HEK293 (cell line): Measurements from ENCODE around the gene HOATZ.

ENCODE experiments used
- GLIS2 ChIP-seq: fragments of 450-650 bp; formaldehyde crosslinking; IDR thresholded peaks from 2 replicates; pipeline ENCODE4 v1.5.1; 2016; ENCODE audit warnings: missing biosample characterization, missing genetic modification characterization
- HOXA7 ChIP-seq: sonication (generic); formaldehyde crosslinking; IDR thresholded peaks from 2 replicates; pipeline ENCODE4 v1.8.1; 2022; ENCODE audit warnings: missing genetic modification reagents, borderline replicate concordance
- PATZ1 ChIP-seq: fragments of 450-650 bp; formaldehyde crosslinking; IDR thresholded peaks from 2 replicates; pipeline ENCODE4 v1.5.1; 2016; ENCODE audit warnings: missing biosample characterization, missing genetic modification characterization
- PBX3 ChIP-seq: sonication (generic); formaldehyde crosslinking; IDR thresholded peaks from 2 replicates; pipeline ENCODE4 v1.8.1; 2022; ENCODE audit warnings: mild to moderate bottlenecking, moderate library complexity, missing genetic modification reagents
- REST ChIP-seq: fragments of 450-650 bp; formaldehyde crosslinking; IDR thresholded peaks from 2 replicates; pipeline ENCODE4 v1.5.1; 2016; ENCODE audit warnings: missing biosample characterization, missing genetic modification characterization
- SP3 ChIP-seq: fragments of 450-650 bp; formaldehyde crosslinking; IDR thresholded peaks from 2 replicates; pipeline ENCODE4 v1.5.1; 2016; ENCODE audit warnings: missing biosample characterization, missing genetic modification characterization
- WT1 ChIP-seq: fragments of 450-650 bp; formaldehyde crosslinking; IDR thresholded peaks from 2 replicates; pipeline ENCODE4 v1.5.1; 2016; ENCODE audit warnings: missing biosample characterization, missing genetic modification characterization
- ZBTB11 ChIP-seq: fragments of 450-650 bp; formaldehyde crosslinking; conservative IDR thresholded peaks from 2 replicates; pipeline ENCODE4 v1.5.1; 2016; ENCODE audit warnings: low read depth, missing biosample characterization, missing genetic modification characterization
- ZBTB20 ChIP-seq: fragments of 450-650 bp; formaldehyde crosslinking; IDR thresholded peaks from 2 replicates; pipeline ENCODE4 v1.5.1; 2016; ENCODE audit warnings: missing biosample characterization, missing genetic modification characterization
- ZBTB44 ChIP-seq: fragments of 450-650 bp; IDR thresholded peaks from 2 replicates; pipeline ENCODE4 v1.5.1; 2018; ENCODE audit warnings: missing biosample characterization, mild to moderate bottlenecking, missing genetic modification characterization
- ZBTB48 ChIP-seq: fragments of 450-650 bp; formaldehyde crosslinking; IDR thresholded peaks from 2 replicates; pipeline ENCODE4 v1.5.1; 2016; ENCODE audit warnings: missing biosample characterization, missing genetic modification characterization
- ZBTB8A ChIP-seq: fragments of 450-650 bp; formaldehyde crosslinking; IDR thresholded peaks from 2 replicates; pipeline ENCODE4 v1.5.1; 2016; ENCODE audit warnings: missing biosample characterization, missing genetic modification characterization
- ZNF114 ChIP-seq: fragments of 450-650 bp; formaldehyde crosslinking; IDR thresholded peaks from 2 replicates; pipeline ENCODE4 v1.5.0; 2017; ENCODE audit warnings: missing biosample characterization, missing genetic modification characterization
- ZNF19 ChIP-seq: fragments of 450-650 bp; formaldehyde crosslinking; IDR thresholded peaks from 2 replicates; pipeline ENCODE4; 2016; ENCODE audit warnings: missing biosample characterization, missing genetic modification characterization, low read depth
- ZNF202 ChIP-seq: fragments of 450-650 bp; formaldehyde crosslinking; IDR thresholded peaks from 2 replicates; pipeline ENCODE4 v1.5.1; 2016; ENCODE audit warnings: missing biosample characterization, missing genetic modification characterization, borderline replicate concordance
- ZNF280D ChIP-seq: fragments of 450-650 bp; formaldehyde crosslinking; IDR thresholded peaks from 2 replicates; pipeline ENCODE4 v1.5.1; 2016; ENCODE audit warnings: missing biosample characterization, missing genetic modification characterization
- ZNF530 ChIP-seq: fragments of 450-650 bp; formaldehyde crosslinking; IDR thresholded peaks from 2 replicates; pipeline ENCODE4 v1.5.1; 2016; ENCODE audit warnings: low read depth, missing biosample characterization, missing genetic modification characterization
- ZNF580 ChIP-seq: fragments of 450-650 bp; formaldehyde crosslinking; IDR thresholded peaks from 2 replicates; pipeline ENCODE4 v1.5.1; 2016; ENCODE audit warnings: missing biosample characterization, missing genetic modification characterization
- ZNF664 ChIP-seq: fragments of 450-650 bp; formaldehyde crosslinking; IDR thresholded peaks from 2 replicates; pipeline ENCODE4 v1.5.1; 2016; ENCODE audit warnings: missing biosample characterization, missing genetic modification characterization
- ZNF677 ChIP-seq: fragments of 450-650 bp; IDR thresholded peaks from 2 replicates; pipeline ENCODE4 v1.5.0; 2018; ENCODE audit warnings: missing biosample characterization, mild to moderate bottlenecking, missing genetic modification characterization, moderate library complexity
- ZNF692 ChIP-seq: fragments of 450-650 bp; formaldehyde crosslinking; IDR thresholded peaks from 2 replicates; pipeline ENCODE4 v1.5.1; 2016; ENCODE audit warnings: missing biosample characterization, missing genetic modification characterization

Gene HOATZ

GRCh38 chr11:111540114-111540936 is 25.7 kb downstream of the HOATZ start, which contains the start of gene LAYN (continued):
- TF ChIP-seq ZBTB44 (tag by site-specific recombination) = no peak
- TF ChIP-seq ZNF677 = no peak
- no peak for TF ChIP-seq ZNF280D (tag by site-specific recombination)
- TF ChIP-seq PATZ1 = no peak
- TF ChIP-seq ZNF580 (tag by site-specific recombination) = no peak
- no peak for TF ChIP-seq ZBTB11
- no peak for TF ChIP-seq ZNF530 (tag by site-specific recombination)
- no peak for TF ChIP-seq ZBTB48 (tag by site-specific recombination)
- TF ChIP-seq GLIS2 (tag by site-specific recombination) = peak; percentile 77
- TF ChIP-seq ZNF202 (tag by site-specific recombination) = no peak
- no peak for TF ChIP-seq HOXA7 (CRISPR knock-in tag)
- TF ChIP-seq ZNF114 (tag by site-specific recombination) = no peak
- TF ChIP-seq ZBTB20 = 0 out of 2 replicates have a peak, but pooled peaks have one; percentile 15
- 0 out of 2 replicates have a peak, but pooled peaks have one; percentile 48 for TF ChIP-seq PBX3
- no peak for TF ChIP-seq ZNF19 (tag by site-specific recombination)
- TF ChIP-seq SP3 (tag by site-specific recombination) = peak; percentile 77
- TF ChIP-seq WT1 (tag by site-specific recombination) = peak; percentile 34; the same call in 1 of the 2 replicates
- no peak for TF ChIP-seq REST (tag by site-specific recombination)
- no peak for TF ChIP-seq ZNF664 (tag by site-specific recombination)
- TF ChIP-seq ZBTB8A (tag by site-specific recombination) = peak; percentile 68
- 0 out of 2 replicates have a peak, but pooled peaks have one; percentile 14 for TF ChIP-seq ZNF692 (tag by site-specific recombination)
